HL-60 (cell line): ENCODE measurements around the gene DCLK2.

Experiments used
- DNase-seq, 2 experiments: peaks; one replicate each; pipeline ENCODE4 v3.0.0-alpha.2; 2010 to 2020; ENCODE audit warnings: low read depth in 1 of 2, low spot score in 1 of 2
- H3K27ac ChIP-seq: fragments of 250-450 bp; sonication (Bioruptor Pico); replicated peaks from 2 replicates; pipeline ENCODE4 v1.5.1; 2020; ENCODE audit warnings: mild to moderate bottlenecking, moderate library complexity
- H3K27me3 ChIP-seq: fragments of 250-450 bp; sonication (Bioruptor Pico); 2 replicates; pipeline ENCODE4 v1.5.1; 2021; ENCODE audit warnings: mild to moderate bottlenecking, moderate library complexity; ENCODE audit not compliant: insufficient read depth, poor library complexity, severe bottlenecking
- H3K4me3 ChIP-seq: replicated peaks from 2 replicates; pipeline ENCODE4 v1.5.1; 2011; ENCODE audit warnings: mild to moderate bottlenecking, control low read depth, low read length; ENCODE audit not compliant: insufficient read depth
- GABPA ChIP-seq: IDR thresholded peaks from 2 replicates; pipeline ENCODE4 v1.6.1; 2012; ENCODE audit warnings: low read depth
- POLR2AphosphoS5 ChIP-seq: IDR thresholded peaks from 2 replicates; pipeline ENCODE4 v1.6.1; 2012; ENCODE audit warnings: low read depth
- SPI1 ChIP-seq: IDR thresholded peaks from 2 replicates; pipeline ENCODE4 v1.6.1; 2012; ENCODE audit warnings: low read depth, mild to moderate bottlenecking, borderline replicate concordance
- TF ChIP-seq, protein P1 (sequence below): IDR thresholded peaks from 2 replicates; pipeline ENCODE4 v1.6.1; 2012; ENCODE audit warnings: low read depth; ENCODE audit not compliant: insufficient replicate concordance
- TF ChIP-seq, protein P2 (sequence below): IDR thresholded peaks from one replicate; pipeline ENCODE4 v1.5.1; 2011; ENCODE audit warnings: low read length, control low read depth, inconsistent platforms; ENCODE audit not compliant: insufficient read depth

The DCLK2 gene

GRCh38 chr4:150289881-150290280 is 211.6 kb downstream of the DCLK2 start:
- TF ChIP-seq, protein P1, sequence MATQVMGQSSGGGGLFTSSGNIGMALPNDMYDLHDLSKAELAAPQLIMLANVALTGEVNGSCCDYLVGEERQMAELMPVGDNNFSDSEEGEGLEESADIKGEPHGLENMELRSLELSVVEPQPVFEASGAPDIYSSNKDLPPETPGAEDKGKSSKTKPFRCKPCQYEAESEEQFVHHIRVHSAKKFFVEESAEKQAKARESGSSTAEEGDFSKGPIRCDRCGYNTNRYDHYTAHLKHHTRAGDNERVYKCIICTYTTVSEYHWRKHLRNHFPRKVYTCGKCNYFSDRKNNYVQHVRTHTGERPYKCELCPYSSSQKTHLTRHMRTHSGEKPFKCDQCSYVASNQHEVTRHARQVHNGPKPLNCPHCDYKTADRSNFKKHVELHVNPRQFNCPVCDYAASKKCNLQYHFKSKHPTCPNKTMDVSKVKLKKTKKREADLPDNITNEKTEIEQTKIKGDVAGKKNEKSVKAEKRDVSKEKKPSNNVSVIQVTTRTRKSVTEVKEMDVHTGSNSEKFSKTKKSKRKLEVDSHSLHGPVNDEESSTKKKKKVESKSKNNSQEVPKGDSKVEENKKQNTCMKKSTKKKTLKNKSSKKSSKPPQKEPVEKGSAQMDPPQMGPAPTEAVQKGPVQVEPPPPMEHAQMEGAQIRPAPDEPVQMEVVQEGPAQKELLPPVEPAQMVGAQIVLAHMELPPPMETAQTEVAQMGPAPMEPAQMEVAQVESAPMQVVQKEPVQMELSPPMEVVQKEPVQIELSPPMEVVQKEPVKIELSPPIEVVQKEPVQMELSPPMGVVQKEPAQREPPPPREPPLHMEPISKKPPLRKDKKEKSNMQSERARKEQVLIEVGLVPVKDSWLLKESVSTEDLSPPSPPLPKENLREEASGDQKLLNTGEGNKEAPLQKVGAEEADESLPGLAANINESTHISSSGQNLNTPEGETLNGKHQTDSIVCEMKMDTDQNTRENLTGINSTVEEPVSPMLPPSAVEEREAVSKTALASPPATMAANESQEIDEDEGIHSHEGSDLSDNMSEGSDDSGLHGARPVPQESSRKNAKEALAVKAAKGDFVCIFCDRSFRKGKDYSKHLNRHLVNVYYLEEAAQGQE, result no peak
- TF ChIP-seq, protein P2, sequence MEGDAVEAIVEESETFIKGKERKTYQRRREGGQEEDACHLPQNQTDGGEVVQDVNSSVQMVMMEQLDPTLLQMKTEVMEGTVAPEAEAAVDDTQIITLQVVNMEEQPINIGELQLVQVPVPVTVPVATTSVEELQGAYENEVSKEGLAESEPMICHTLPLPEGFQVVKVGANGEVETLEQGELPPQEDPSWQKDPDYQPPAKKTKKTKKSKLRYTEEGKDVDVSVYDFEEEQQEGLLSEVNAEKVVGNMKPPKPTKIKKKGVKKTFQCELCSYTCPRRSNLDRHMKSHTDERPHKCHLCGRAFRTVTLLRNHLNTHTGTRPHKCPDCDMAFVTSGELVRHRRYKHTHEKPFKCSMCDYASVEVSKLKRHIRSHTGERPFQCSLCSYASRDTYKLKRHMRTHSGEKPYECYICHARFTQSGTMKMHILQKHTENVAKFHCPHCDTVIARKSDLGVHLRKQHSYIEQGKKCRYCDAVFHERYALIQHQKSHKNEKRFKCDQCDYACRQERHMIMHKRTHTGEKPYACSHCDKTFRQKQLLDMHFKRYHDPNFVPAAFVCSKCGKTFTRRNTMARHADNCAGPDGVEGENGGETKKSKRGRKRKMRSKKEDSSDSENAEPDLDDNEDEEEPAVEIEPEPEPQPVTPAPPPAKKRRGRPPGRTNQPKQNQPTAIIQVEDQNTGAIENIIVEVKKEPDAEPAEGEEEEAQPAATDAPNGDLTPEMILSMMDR, result no peak
- no peak for TF ChIP-seq GABPA
- no peak for TF ChIP-seq POLR2AphosphoS5
- TF ChIP-seq SPI1, result no peak
- no peaks in the 10 kb centered on the region for H3K27me3 ChIP-seq
- no peak overlapping the region for H3K27ac ChIP-seq
- no peak overlapping the region for H3K4me3 ChIP-seq
- DNase-seq, result no peak

DNA sequence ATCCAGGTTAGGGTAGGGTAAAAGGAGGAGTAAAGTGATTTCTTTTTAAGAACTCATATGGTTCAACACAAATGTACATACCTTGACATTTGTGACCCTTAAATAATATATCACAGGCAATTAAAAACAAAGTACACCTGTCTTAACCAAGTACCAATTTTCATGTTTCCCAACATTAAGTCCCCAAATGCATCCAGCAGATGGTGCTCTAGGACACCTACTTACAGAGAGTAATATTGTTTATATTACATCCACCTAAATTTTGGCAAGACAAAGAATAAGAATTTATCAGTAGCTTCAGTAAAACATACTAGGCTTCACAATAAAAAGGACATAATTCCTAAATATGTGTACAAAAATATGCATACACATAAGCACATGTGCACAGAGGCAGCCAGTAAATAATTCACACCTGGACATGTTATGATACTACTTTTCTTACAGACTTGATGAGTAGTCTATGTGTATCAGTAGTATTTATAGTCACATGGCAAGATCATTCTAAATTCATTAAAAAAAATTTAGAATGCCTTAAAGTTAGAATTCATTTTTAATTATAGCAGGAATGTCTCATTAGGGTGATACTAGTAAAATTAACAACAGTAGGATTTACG is 219.7 kb downstream of the DCLK2 start:
- DNase-seq, result peak; percentile 10 to 36
- no peak overlapping the region for H3K4me3 ChIP-seq
- H3K27ac ChIP-seq, result no peak overlapping the region
- H3K27me3 ChIP-seq, result no peaks in the 10 kb centered on the region
- TF ChIP-seq, protein P2, result peak; percentile 9
- TF ChIP-seq, protein P1, result no peak

DNA sequence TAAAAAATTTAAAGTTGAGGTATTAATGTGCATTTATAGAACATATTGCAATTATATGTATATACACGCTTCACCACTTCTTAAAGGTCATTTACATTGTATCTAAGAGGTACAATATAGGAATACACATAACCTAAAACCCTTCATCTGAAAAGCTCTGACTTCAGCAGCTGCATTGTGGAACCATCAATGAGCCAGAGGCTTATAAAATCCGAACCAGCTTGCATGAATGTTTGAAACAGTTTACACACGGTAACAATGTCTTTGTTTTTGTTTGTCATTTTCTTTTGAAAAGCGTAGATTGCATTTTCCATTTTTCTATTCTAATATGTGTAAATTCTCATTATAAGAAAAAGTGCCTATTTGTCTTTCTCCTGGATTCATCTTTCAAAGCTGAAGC is 221.6 kb downstream of the DCLK2 start:
- H3K27ac ChIP-seq, result no peak overlapping the region
- no peak for DNase-seq
- H3K4me3 ChIP-seq, result no peak overlapping the region
- no peaks in the 10 kb centered on the region for H3K27me3 ChIP-seq
- TF ChIP-seq SPI1, result no peak
- TF ChIP-seq GABPA, result no peak
- no peak for TF ChIP-seq POLR2AphosphoS5
- TF ChIP-seq, protein P2, result no peak
- TF ChIP-seq, protein P1, result no peak
